ENCODE measurements around the gene OSBPL5.

Gene OSBPL5

DNA sequence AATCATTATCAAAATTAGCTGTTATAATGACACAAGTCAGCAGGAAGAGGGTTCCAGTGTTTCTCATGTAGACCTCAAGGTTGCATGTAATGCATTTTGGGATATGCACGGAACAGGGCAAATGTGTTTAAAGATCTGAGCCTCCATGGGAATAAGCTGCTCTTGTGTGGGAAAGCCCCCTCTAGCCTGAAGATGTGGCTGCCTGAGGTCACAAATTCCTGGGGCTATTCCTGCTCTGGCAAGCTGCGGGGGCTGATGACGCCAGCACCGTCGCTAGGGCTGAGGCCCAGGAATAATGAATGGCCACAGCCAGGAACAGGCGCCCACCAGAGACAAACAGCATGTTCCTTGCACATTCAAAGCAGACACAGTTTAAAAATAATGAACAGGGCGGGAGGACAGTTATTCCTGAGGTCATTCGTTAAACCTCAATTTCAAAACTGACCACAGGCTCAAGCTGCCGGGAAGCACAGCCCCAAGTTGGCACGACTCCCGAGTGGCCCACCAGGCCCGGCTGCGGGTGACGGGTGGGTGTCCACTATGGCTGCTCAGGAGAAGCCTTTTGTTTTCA, 11.7 kb downstream of the OSBPL5 start:
- TF ChIP-seq CTCF (IDR thresholded peaks at IDR 0.05) = no peak
- DNase-seq (ENCODE audit: low spot score) = peak; percentile 94
- peak overlapping the region; percentile 55 for H3K4me3 ChIP-seq
- H3K27ac ChIP-seq = peak overlapping the region; percentile 69 to 88

- TF ChIP-seq CTCF (IDR thresholded peaks at IDR 0.05) = no peak
- Histone ChIP-seq H3K4me3 (no peak overlapping the region), H3K27ac (peak overlapping the region; percentile 69 to 88)
- DNase-seq (ENCODE audit: low spot score) = no peak
Observed at GRCh38 chr11:3152471-3153110, 12.5 kb downstream of the OSBPL5 start.

DNA sequence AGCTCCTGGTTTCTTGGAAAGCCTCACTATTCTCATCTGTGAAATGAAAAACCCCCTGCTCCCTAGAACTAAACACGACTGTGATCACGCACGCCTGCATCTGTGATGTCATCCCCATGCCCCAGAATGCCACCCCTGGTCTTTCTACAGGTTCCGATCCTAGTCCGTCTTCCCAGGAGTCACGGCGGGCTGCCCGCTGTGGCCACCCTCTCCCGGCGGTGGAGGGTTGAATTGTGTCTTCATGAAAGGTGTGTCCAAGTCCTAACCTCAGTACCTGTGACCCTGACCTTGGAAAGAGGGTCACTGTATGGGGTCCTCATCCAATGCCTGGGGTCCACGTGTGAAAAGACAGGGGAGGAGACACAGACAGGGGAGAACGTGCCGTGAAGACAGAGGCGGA, 14.4 kb downstream of the OSBPL5 start:
- Histone ChIP-seq H3K27ac (no peak overlapping the region), H3K4me3 (no peak overlapping the region)
- no peak for TF ChIP-seq CTCF (IDR thresholded peaks at IDR 0.05)
- no peak for DNase-seq (ENCODE audit: low spot score)

- TF ChIP-seq CTCF (IDR thresholded peaks at IDR 0.05) = no peak
- Histone ChIP-seq H3K27ac (no peak overlapping the region), H3K4me3 (no peak overlapping the region)
- no peak for DNase-seq (ENCODE audit: low spot score)
Observed at GRCh38 chr11:3149852-3150188, 15.3 kb downstream of the OSBPL5 start.

DNA sequence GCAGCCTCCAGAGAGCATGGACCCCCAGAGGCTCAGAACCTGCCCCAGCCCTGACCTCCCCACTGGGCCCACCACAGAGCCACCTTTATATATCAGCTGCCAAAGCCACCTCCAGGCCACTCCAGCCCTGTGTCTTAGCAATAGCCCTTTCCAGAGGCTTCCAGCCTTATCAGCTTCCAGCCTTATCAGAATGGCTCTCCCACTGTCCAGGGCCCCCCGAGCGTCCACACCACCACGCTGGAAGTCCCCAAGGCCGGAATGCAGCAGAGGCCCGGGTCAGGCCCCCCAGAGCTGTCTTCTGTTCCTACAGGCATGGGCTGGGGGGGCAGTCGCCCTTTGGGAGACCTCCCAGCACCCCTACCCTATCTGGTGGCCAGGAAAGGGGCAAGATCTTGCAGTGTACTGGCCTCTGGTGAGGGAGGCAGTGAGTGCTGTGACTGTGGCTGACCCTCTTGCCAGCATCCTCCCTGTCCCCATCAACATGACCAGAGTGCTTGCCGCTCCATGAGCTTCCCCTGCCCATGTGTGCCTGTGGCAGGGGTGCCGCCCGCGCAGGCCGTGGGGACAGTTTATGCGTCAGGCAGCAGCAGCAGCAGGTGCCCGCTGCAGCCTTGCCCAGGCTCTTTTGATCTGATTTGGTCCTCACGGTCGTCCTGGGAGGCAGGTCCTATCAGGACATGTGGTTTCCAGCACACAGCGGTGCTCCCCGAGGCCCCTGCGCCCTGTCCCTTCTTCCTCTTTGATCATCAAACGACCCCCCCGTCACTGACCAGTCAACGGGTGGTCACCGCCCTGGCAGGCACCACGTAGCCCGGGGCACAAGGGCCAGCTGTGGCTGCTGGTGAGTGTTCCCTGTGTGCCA, 15.9 kb downstream of the OSBPL5 start:
- no peak for DNase-seq (ENCODE audit: low spot score)
- peak overlapping the region in 1 of 2 donors; percentile 84 for H3K27ac ChIP-seq
- no peak for TF ChIP-seq CTCF (IDR thresholded peaks at IDR 0.05)

GRCh38 chr11:3148255-3148989, 16.7 kb downstream of the OSBPL5 start:
- TF ChIP-seq CTCF (IDR thresholded peaks at IDR 0.05) = no peak
- peak overlapping the region; percentile 84 to 92 for H3K27ac ChIP-seq
- DNase-seq (ENCODE audit: low spot score) = no peak
- H3K4me3 ChIP-seq = no peak overlapping the region

More for the DNA sequence above, 15.9 kb downstream of the OSBPL5 start:
- no peak overlapping the region for H3K4me3 ChIP-seq
